ENCODE data around the gene AEN. TPM values are rescaled to one million over a fixed set of nuclear protein-coding genes. Genes with fewer than 3 reads are reported as not detected.
A peak's percentile ranks its signal among the peaks of the same experiment; 100 is the strongest.

AEN gene
- total and polyA plus RNA-seq, 3 experiments from 2014 or later, result 22.8 to 109 (median 109) TPM

GRCh38 chr15:88654430-88655102 is 33.4 kb downstream of the AEN start:
- H3K4me3 Mint-ChIP-seq, result no peak overlapping the region
- no peak for DNase-seq
- Histone ChIP-seq H3K36me3 (ENCODE audit: insufficient read depth, low read length) (peaks cover 6% of the 10 kb centered on the region), H3K27me3 (ENCODE audit: insufficient read depth, low read length, poor library complexity, severe bottlenecking) (no peaks in the 10 kb centered on the region), H3K27ac (ENCODE audit: low read depth, low read length) (no peak overlapping the region), H3K4me1 (ENCODE audit: insufficient read depth, low read length) (peaks cover 86% of the 10 kb centered on the region), H3K9me3 (ENCODE audit: low read length) (no peaks in the 10 kb centered on the region), H3K4me3 (ENCODE audit: low read length) (no peak overlapping the region)
- no peaks in the 10 kb centered on the region for H3K27me3 Mint-ChIP-seq
- H3K9me3 Mint-ChIP-seq, result no peaks in the 10 kb centered on the region
- H3K36me3 Mint-ChIP-seq, result peaks cover 0 to 56% (median 2%) of the 10 kb centered on the region in 3 donors
- ChIA-PET CTCF (interaction anchor here (2.0 to 11.6 kb wide), 2 partner anchors 29 to 32 kb away, joined by 5 to 88 read pairs; no protein-coding TSS in a partner anchor), POLR2A (interaction anchor here (0.6 to 1.5 kb wide), 2 partner anchors 16 to 30 kb away, joined by 3 read pairs; partner anchors contain the start of gene ISG20)
- H3K4me1 Mint-ChIP-seq, result peaks cover 61 to 90% (median 62%) of the 10 kb centered on the region in 3 donors
- peak overlapping the region; percentile 43 to 87 (median 75) for H3K27ac Mint-ChIP-seq

DNA sequence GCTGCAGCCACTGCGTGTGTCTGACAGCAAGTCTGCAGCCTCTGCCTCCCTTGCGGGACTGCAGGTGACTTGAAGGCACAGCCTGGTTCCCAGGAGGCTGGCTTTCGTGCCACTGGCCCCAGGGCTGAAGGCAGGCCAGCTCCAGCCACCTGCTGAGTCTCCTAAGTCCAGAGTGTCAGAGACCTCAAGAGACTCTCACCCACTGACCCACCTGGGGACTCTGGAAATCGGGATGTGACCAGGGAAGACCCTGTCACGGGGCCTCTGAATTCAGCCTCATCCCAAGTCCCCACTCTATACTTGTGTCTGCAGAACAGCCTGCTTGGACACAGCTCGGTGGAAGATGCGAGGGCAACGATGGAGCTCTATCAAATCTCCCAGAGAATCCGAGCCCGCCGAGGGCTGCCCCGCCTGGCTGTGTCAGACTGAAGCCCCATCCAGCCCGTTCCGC is 34.0 kb downstream of the AEN start:
- no peak overlapping the region for H3K27ac ChIP-seq (ENCODE audit: low read depth, low read length)
- no peaks in the 10 kb centered on the region for H3K27me3 ChIP-seq (ENCODE audit: insufficient read depth, low read length, poor library complexity, severe bottlenecking)
- H3K4me1 Mint-ChIP-seq, result peaks cover 56 to 86% (median 57%) of the 10 kb centered on the region in 3 donors
- H3K4me3 Mint-ChIP-seq, result no peak overlapping the region
- H3K9me3 ChIP-seq (ENCODE audit: low read length), result no peaks in the 10 kb centered on the region
- peaks cover 84% of the 10 kb centered on the region for H3K4me1 ChIP-seq (ENCODE audit: insufficient read depth, low read length)
- H3K4me3 ChIP-seq (ENCODE audit: low read length), result no peak overlapping the region
- H3K36me3 Mint-ChIP-seq, result peaks cover 0 to 52% (median 2%) of the 10 kb centered on the region in 3 donors
- no peaks in the 10 kb centered on the region for H3K9me3 Mint-ChIP-seq
- peaks cover 6% of the 10 kb centered on the region for H3K36me3 ChIP-seq (ENCODE audit: insufficient read depth, low read length)
- ChIA-PET POLR2A (interaction anchor here (0.6 to 1.5 kb wide), 3 partner anchors 16 to 31 kb away, joined by 3 to 4 read pairs (median 3); partner anchors contain the start of gene ISG20), CTCF (interaction anchor here (1.0 to 11.6 kb wide), 4 partner anchors 9 to 34 kb away, joined by 3 to 88 read pairs (median 6); partner anchors contain the start of gene AEN)
- DNase-seq, result no peak
- peak overlapping the region; percentile 43 to 98 (median 78) for H3K27ac Mint-ChIP-seq
- no peaks in the 10 kb centered on the region for H3K27me3 Mint-ChIP-seq

- no peaks in the 10 kb centered on the region for H3K9me3 Mint-ChIP-seq
- H3K4me1 Mint-ChIP-seq, result peaks cover 48 to 86% (median 52%) of the 10 kb centered on the region in 3 donors
- peaks cover 0 to 48% (median 2%) of the 10 kb centered on the region in 3 donors for H3K36me3 Mint-ChIP-seq
- no peaks in the 10 kb centered on the region for H3K27me3 Mint-ChIP-seq
- no peak overlapping the region for H3K27ac ChIP-seq (ENCODE audit: low read depth, low read length)
- peaks cover 83% of the 10 kb centered on the region for H3K4me1 ChIP-seq (ENCODE audit: insufficient read depth, low read length)
- peak in 1 of 5 donors; percentile 56 for DNase-seq
- peak overlapping the region; percentile 4 for H3K4me3 ChIP-seq (ENCODE audit: low read length)
- ChIA-PET POLR2A (interaction anchor here (0.8 to 1.5 kb wide), 2 partner anchors 26 to 32 kb away, joined by 3 to 4 read pairs; no protein-coding TSS in a partner anchor), CTCF (interaction anchor here (0.9 to 11.6 kb wide), 6 partner anchors 9 to 35 kb away, joined by 3 to 88 read pairs (median 4); partner anchors contain the start of gene AEN)
- H3K36me3 ChIP-seq (ENCODE audit: insufficient read depth, low read length), result peaks cover 5% of the 10 kb centered on the region
- H3K4me3 Mint-ChIP-seq, result peak overlapping the region in 6 of 7 donors; percentile 44 to 67 (median 59)
- no peaks in the 10 kb centered on the region for H3K9me3 ChIP-seq (ENCODE audit: low read length)
- H3K27me3 ChIP-seq (ENCODE audit: insufficient read depth, low read length, poor library complexity, severe bottlenecking), result no peaks in the 10 kb centered on the region
- peak overlapping the region; percentile 53 to 98 (median 80) for H3K27ac Mint-ChIP-seq
Measured at GRCh38 chr15:88655800-88656488, 34.8 kb downstream of the AEN start.

DNA sequence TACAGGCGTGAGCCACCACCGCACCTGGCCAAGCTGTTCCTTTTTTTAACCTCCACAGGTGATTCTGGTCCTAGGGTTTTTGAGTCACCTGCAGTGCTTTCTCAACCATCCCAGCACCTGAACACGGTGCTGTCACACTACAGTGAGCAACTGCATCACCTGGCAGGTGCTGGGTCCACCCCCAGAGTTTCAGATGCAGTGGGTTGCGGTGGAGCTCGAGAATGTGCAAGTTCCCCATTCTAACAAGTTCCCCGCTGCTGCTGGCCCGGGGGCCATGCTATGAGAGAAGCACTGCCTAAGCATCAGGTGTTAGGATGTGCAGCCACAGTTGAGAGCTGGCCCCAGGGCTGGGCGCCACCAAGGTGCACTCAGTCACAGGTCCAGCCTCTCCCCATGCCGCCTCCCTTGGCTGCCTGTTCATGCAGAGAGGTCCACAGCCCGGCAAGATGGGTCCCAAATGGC is 35.7 kb downstream of the AEN start:
- DNase-seq, result no peak

GRCh38 chr15:88657326-88658069 is 36.4 kb downstream of the AEN start:
- no peaks in the 10 kb centered on the region for H3K36me3 ChIP-seq (ENCODE audit: insufficient read depth, low read length)
- H3K27ac Mint-ChIP-seq, result peak overlapping the region; percentile 63 to 85 (median 72)

More for the DNA sequence above, 35.7 kb downstream of the AEN start:
- Histone ChIP-seq H3K4me3 (ENCODE audit: low read length) (no peak overlapping the region), H3K27ac (ENCODE audit: low read depth, low read length) (no peak overlapping the region), H3K36me3 (ENCODE audit: insufficient read depth, low read length) (no peaks in the 10 kb centered on the region), H3K27me3 (ENCODE audit: insufficient read depth, low read length, poor library complexity, severe bottlenecking) (no peaks in the 10 kb centered on the region), H3K4me1 (ENCODE audit: insufficient read depth, low read length) (peaks cover 76% of the 10 kb centered on the region), H3K9me3 (ENCODE audit: low read length) (no peaks in the 10 kb centered on the region)
- Mint-ChIP-seq H3K9me3 (no peaks in the 10 kb centered on the region), H3K4me3 (peak overlapping the region in 1 of 7 donors; percentile 23), H3K4me1 (peaks cover 40 to 80% (median 46%) of the 10 kb centered on the region in 3 donors), H3K27me3 (no peaks in the 10 kb centered on the region), H3K27ac (peak overlapping the region in 7 of 8 donors; percentile 22 to 78 (median 70)), H3K36me3 (peaks cover 0 to 39% (median 1%) of the 10 kb centered on the region in 3 donors)
- CTCF ChIA-PET, result interaction anchor here (0.9 to 11.6 kb wide), 4 partner anchors 8 to 31 kb away, joined by 3 to 88 read pairs (median 5); no protein-coding TSS in a partner anchor
- POLR2A ChIA-PET, result no interaction called here

GRCh38 chr15:88658070-88658965 is 37.2 kb downstream of the AEN start:
- DNase-seq, result no peak
- no peak overlapping the region for H3K27ac ChIP-seq (ENCODE audit: low read depth, low read length)
- H3K36me3 ChIP-seq (ENCODE audit: insufficient read depth, low read length), result no peaks in the 10 kb centered on the region
- no peaks in the 10 kb centered on the region for H3K9me3 ChIP-seq (ENCODE audit: low read length)
- H3K27me3 Mint-ChIP-seq, result no peaks in the 10 kb centered on the region
- no peaks in the 10 kb centered on the region for H3K9me3 Mint-ChIP-seq
- peaks cover 0 to 29% (median 1%) of the 10 kb centered on the region in 3 donors for H3K36me3 Mint-ChIP-seq
- peak overlapping the region in 6 of 8 donors; percentile 45 to 82 (median 67) for H3K27ac Mint-ChIP-seq
- H3K4me1 ChIP-seq (ENCODE audit: insufficient read depth, low read length), result peaks cover 64% of the 10 kb centered on the region
- peaks cover 30 to 72% (median 38%) of the 10 kb centered on the region in 3 donors for H3K4me1 Mint-ChIP-seq
- H3K4me3 Mint-ChIP-seq, result no peak overlapping the region
- H3K4me3 ChIP-seq (ENCODE audit: low read length), result no peak overlapping the region
- no peaks in the 10 kb centered on the region for H3K27me3 ChIP-seq (ENCODE audit: insufficient read depth, low read length, poor library complexity, severe bottlenecking)
- CTCF ChIA-PET, result interaction anchor here (0.9 to 11.6 kb wide), 4 partner anchors 9 to 78 kb away, joined by 3 to 88 read pairs (median 6); partner anchors contain the start of gene AEN
- POLR2A ChIA-PET, result no interaction called here

More at GRCh38 chr15:88657326-88658069, 36.4 kb downstream of the AEN start:
- DNase-seq, result no peak
- Mint-ChIP-seq H3K9me3 (no peaks in the 10 kb centered on the region), H3K27me3 (no peaks in the 10 kb centered on the region), H3K4me1 (peaks cover 38 to 77% (median 46%) of the 10 kb centered on the region in 3 donors), H3K4me3 (no peak overlapping the region), H3K36me3 (peaks cover 0 to 37% (median 1%) of the 10 kb centered on the region in 3 donors)
- peaks cover 72% of the 10 kb centered on the region for H3K4me1 ChIP-seq (ENCODE audit: insufficient read depth, low read length)
- no peaks in the 10 kb centered on the region for H3K27me3 ChIP-seq (ENCODE audit: insufficient read depth, low read length, poor library complexity, severe bottlenecking)
- H3K9me3 ChIP-seq (ENCODE audit: low read length), result no peaks in the 10 kb centered on the region
- H3K27ac ChIP-seq (ENCODE audit: low read depth, low read length), result no peak overlapping the region
- ChIA-PET POLR2A (no interaction called here), CTCF (interaction anchor here (2.1 to 11.6 kb wide), 2 partner anchors 32 to 36 kb away, joined by 7 to 88 read pairs; partner anchors contain the start of gene AEN)
- no peak overlapping the region for H3K4me3 ChIP-seq (ENCODE audit: low read length)

All from CD8-positive, alpha-beta memory T cell (primary cell).